ENCODE results near the gene MATN1.

The MATN1 gene

GRCh38 chr1:30682396-30683275, 40.7 kb downstream of the MATN1 start:
- DNase-seq (ENCODE audit: low spot score): no peak

GRCh38 chr1:30681782-30682181, 41.6 kb downstream of the MATN1 start:
- DNase-seq (ENCODE audit: low spot score): no peak

- no peak for DNase-seq (ENCODE audit: low spot score)
These were observed 42.5 kb downstream of the MATN1 start for GRCh38 chr1:30680879-30681278.

GRCh38 chr1:30680429-30680828, 43.0 kb downstream of the MATN1 start:
- DNase-seq (ENCODE audit: low spot score): no peak

GRCh38 chr1:30679976-30680305, 43.4 kb downstream of the MATN1 start:
- DNase-seq (ENCODE audit: low spot score): no peak

- DNase-seq (ENCODE audit: low spot score): no peak
These were observed 44.0 kb downstream of the MATN1 start for GRCh38 chr1:30679201-30679975.

GRCh38 chr1:30678209-30678608, 45.2 kb downstream of the MATN1 start:
- no peak for DNase-seq (ENCODE audit: low spot score)

- no peak for DNase-seq (ENCODE audit: low spot score)
These were observed 45.9 kb downstream of the MATN1 start for GRCh38 chr1:30677471-30677870.

GRCh38 chr1:30675761-30676160, 47.6 kb downstream of the MATN1 start:
- DNase-seq (ENCODE audit: low spot score): no peak

GRCh38 chr1:30675289-30675688, 48.1 kb downstream of the MATN1 start:
- no peak for DNase-seq (ENCODE audit: low spot score)

GRCh38 chr1:30673395-30673794, 50.0 kb downstream of the MATN1 start:
- DNase-seq (ENCODE audit: low spot score): no peak

GRCh38 chr1:30672661-30673060, 50.7 kb downstream of the MATN1 start:
- DNase-seq (ENCODE audit: low spot score): no peak

- DNase-seq (ENCODE audit: low spot score): no peak
These were observed 52.9 kb downstream of the MATN1 start for GRCh38 chr1:30670240-30671060.

- DNase-seq (ENCODE audit: low spot score): no peak
These were observed 54.6 kb downstream of the MATN1 start for GRCh38 chr1:30668546-30669327.

GRCh38 chr1:30668024-30668423, 55.4 kb downstream of the MATN1 start:
- no peak for DNase-seq (ENCODE audit: low spot score)

- no peak for DNase-seq (ENCODE audit: low spot score)
These were observed 56.6 kb downstream of the MATN1 start for GRCh38 chr1:30666756-30667273.

- no peak for DNase-seq (ENCODE audit: low spot score)
These were observed 58.0 kb downstream of the MATN1 start for GRCh38 chr1:30665216-30666010.

- DNase-seq (ENCODE audit: low spot score): no peak
These were observed 59.2 kb downstream of the MATN1 start for GRCh38 chr1:30664103-30664755.

- DNase-seq (ENCODE audit: low spot score): no peak
These were observed 59.7 kb downstream of the MATN1 start for GRCh38 chr1:30663596-30664091.

- no peak for DNase-seq (ENCODE audit: low spot score)
These were observed 61.0 kb downstream of the MATN1 start for GRCh38 chr1:30662291-30662840.
